Transverse colon (tissue), 4 donors: ENCODE measurements around the gene TM4SF5. TPM values are rescaled to one million over a fixed set of nuclear protein-coding genes. Genes with fewer than 3 reads are reported as not detected.

Source experiments
- DNase-seq: peaks from one replicate; pipeline ENCODE4 v3.0.0-alpha.2; 2019
- H3K27ac ChIP-seq, 4 donors: fragments of 200-600 bp; sonication (generic); 2 replicates each; pipeline ENCODE4 v1.5.1; 2016 to 2018; ENCODE audit warnings: inconsistent platforms in 4 of 4
- H3K27me3 ChIP-seq: fragments of 200-600 bp; sonication (generic); 2 replicates; pipeline ENCODE4 v1.5.1; 2017; ENCODE audit warnings: inconsistent platforms
- H3K36me3 ChIP-seq, 4 donors: fragments of 200-600 bp; sonication (generic); 2 replicates each; pipeline ENCODE4 v1.5.1; 2017 to 2019; ENCODE audit warnings: inconsistent platforms in 4 of 4
- H3K4me1 ChIP-seq, 4 donors: fragments of 200-600 bp; sonication (generic); 2 replicates each; pipeline ENCODE4 v1.5.1; 2017 to 2020; ENCODE audit warnings: inconsistent platforms in 4 of 4
- H3K4me3 ChIP-seq, 4 donors: fragments of 200-600 bp; sonication (generic); 1 replicate in 1 of 4; 2 replicates in 3 of 4; pipeline versions ENCODE4 v1.5.1 to v1.6.1; 2017 to 2019; ENCODE audit warnings: inconsistent platforms in 4 of 4
- H3K9me3 ChIP-seq, 2 donors: fragments of 200-600 bp; sonication (generic); 2 replicates each; pipeline ENCODE4 v1.5.1; 2017 to 2019; ENCODE audit warnings: inconsistent platforms in 2 of 2
- CTCF ChIP-seq, 5 experiments: fragments of 200-600 bp in 3 of 5; fragments of 450-650 bp in 2 of 5; sonication (generic) in 3 of 5; IDR thresholded peaks; 1 replicate in 2 of 5; 2 replicates in 3 of 5; pipeline ENCODE4 v1.5.1; 2016 to 2017; ENCODE audit warnings: antibody characterized with exemption in 5 of 5, inconsistent platforms in 3 of 5, mild to moderate bottlenecking in 2 of 5, moderate library complexity in 1 of 5
- EP300 ChIP-seq: sonication (generic); formaldehyde crosslinking; IDR thresholded peaks from one replicate; pipeline ENCODE4 v1.6.1; 2017; ENCODE audit warnings: antibody characterized with exemption, low read depth
- POLR2A ChIP-seq: fragments of 450-650 bp; IDR thresholded peaks from one replicate; pipeline ENCODE4 v1.6.1; 2016; ENCODE audit warnings: antibody characterized with exemption, mild to moderate bottlenecking, moderate library complexity
- POLR2AphosphoS5 ChIP-seq, 3 donors: sonication (generic); formaldehyde crosslinking; IDR thresholded peaks; one replicate each; pipeline ENCODE4 v1.6.1; 2016; ENCODE audit warnings: antibody characterized with exemption in 3 of 3
- WGBS, 2 donors: methylation state at CpG; one replicate each; pipeline ENCODE4 v1.1.5; 2018; ENCODE audit warnings: low coverage in 1 of 2; 5-methylcytosine and 5-hydroxymethylcytosine counted together
- in situ Hi-C, 4 donors: fragments of 200-750 bp; cut with MboI; loops; one replicate each; pipeline versions ENCODE4 v1.15.0 to v1.15.1; 2017; ENCODE audit warnings: low sequenced_read_pairs in 3 of 4, low pct_ligation_motif_present in 1 of 4, low pct_unique_long_range_greater_than_20kb in 1 of 4
- intact Hi-C: fragments of 100-400 bp; cut with DNase I; formaldehyde crosslinking; loops from one replicate; pipeline ENCODE4 v1.15.1; 2023; ENCODE audit warnings: low total_unique reads
- total RNA-seq, 4 donors: library from RNA; depleted of rRNA; stranded (reverse); fragments of >200 nt; gene quantifications; one replicate each; pipeline ENCODE4 v1.1.0, GENCODE V29; 2016

TM4SF5 gene
- total RNA-seq, 4 donors from 2014 or later: 5.2 to 42.6 (median 26.1) TPM

DNA sequence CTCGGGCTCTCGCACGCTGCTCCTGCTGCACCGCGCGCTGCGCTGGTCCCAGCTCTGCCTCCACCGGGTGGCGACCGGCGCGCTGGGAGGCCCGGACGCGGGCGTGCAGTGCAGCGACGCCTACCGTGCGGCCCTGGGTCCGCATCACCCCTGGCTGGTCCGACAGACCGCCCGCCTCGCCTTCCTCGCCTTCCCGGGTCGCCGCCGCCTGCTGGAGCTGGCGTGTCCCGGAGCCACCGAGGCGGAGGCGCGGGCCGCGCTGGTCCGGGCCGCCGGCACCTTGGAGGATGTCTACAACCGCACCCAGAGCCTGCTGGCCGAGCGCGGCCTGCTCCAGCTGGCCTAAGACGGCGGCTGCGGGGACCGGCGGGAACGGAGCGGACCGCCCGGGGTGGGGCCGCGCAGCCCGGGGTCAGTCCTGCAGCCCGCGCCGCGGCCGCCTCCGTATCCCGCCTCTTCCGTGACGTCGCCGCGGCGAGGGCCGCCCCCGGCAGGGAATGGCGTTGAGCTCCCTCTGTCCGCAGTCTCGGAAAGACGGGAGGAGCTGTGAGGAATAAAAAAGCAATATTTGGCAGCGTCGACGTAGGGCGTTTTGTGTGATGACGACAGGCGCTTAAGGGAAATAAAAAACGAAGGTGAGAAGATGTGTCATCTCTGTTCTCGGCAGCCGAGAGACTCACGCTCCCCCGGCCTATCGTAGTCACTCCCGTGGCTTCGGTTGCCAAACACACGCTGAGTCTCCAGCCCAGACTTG, 18.4 kb downstream of the TM4SF5 start:
- Histone ChIP-seq H3K27ac (peak overlapping the region; percentile 95 to 99 (median 98)), H3K4me3 (peak overlapping the region; percentile 49 to 73 (median 68)), H3K27me3 (peaks cover 13% of the 10 kb centered on the region), H3K36me3 (no peaks in the 10 kb centered on the region), H3K4me1 (peaks cover 11 to 42% (median 37%) of the 10 kb centered on the region in 4 donors), H3K9me3 (no peaks in the 10 kb centered on the region)
- peak; percentile 91 for DNase-seq
- in situ Hi-C loops (loop anchor here (10.0 to 25.0 kb wide), 3 partner anchors 55 to 97 kb away; partner anchors contain the start of genes C17orf107 (in 2 of the 4), CXCL16 (in 1 of the 4), MED11 (in 1 of the 4) and ZMYND15 (in 1 of the 4)), intact Hi-C loops (loop anchor here (5.0 to 10.0 kb wide), 2 partner anchors 55 to 97 kb away; partner anchors contain the start of genes CXCL16, MED11 and ZMYND15)
- WGBS, 2 donors: 0 to 1% methylated on average over 11 to 90 of the region's 91 CpGs
- TF ChIP-seq POLR2AphosphoS5 (IDR thresholded peaks at IDR 0.05) (peak; percentile 77 to 87 (median 81)), POLR2A (peak; percentile 86), CTCF (IDR thresholded peaks at IDR 0.05) (peak; percentile 52 to 96 (median 74)), EP300 (no peak)

DNA sequence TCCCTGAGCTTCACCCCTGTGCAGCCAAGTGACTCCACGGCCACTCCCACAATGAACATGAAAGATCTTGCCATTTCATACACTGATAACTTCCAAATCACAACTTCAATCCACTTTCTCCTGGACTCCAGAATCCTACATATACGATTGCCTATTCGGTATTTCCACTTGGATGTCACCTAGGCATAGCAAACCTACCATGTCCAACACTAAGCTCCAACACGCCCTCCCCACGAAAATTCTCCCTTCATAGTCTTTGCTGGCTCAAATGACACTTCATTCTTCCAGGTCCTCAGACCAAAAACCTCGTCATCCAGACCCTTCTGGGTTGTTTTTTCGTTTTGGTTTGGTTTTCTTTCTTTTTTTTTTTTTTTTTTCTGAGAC, 19.0 kb downstream of the TM4SF5 start:
- Histone ChIP-seq H3K4me1 (peaks cover 11 to 39% (median 34%) of the 10 kb centered on the region in 4 donors), H3K27ac (peak overlapping the region; percentile 95 to 99 (median 98)), H3K4me3 (peak overlapping the region in 3 of 4 donors; percentile 49 to 73 (median 68)), H3K36me3 (no peaks in the 10 kb centered on the region), H3K9me3 (no peaks in the 10 kb centered on the region), H3K27me3 (peaks cover 7% of the 10 kb centered on the region)
- DNase-seq: no peak
- in situ Hi-C loops (loop anchor here in 2 of 4 donors (25.0 kb wide), 1 partner anchor 97 kb away; the partner anchor contains the start of gene C17orf107 (in 2 of the 2)), intact Hi-C loops (no loop called here)
- WGBS, 2 donors: 44 to 54% methylated on average over 6 to 7 of the region's 7 CpGs
- no peak for TF ChIP-seq EP300
- TF ChIP-seq CTCF (IDR thresholded peaks at IDR 0.05): no peak
- TF ChIP-seq POLR2AphosphoS5 (IDR thresholded peaks at IDR 0.05): no peak
- no peak for TF ChIP-seq POLR2A

GRCh38 chr17:4795168-4795567, 23.5 kb downstream of the TM4SF5 start:
- Histone ChIP-seq H3K4me1 (peaks cover 0 to 18% (median 12%) of the 10 kb centered on the region in 4 donors), H3K36me3 (peaks cover 0 to 17% (median 4%) of the 10 kb centered on the region in 4 donors), H3K9me3 (no peaks in the 10 kb centered on the region), H3K4me3 (peak overlapping the region in 2 of 4 donors; percentile 68 to 77), H3K27ac (peak overlapping the region; percentile 79 to 84 (median 81)), H3K27me3 (no peaks in the 10 kb centered on the region)
- intact Hi-C loops (no loop called here), in situ Hi-C loops (loop anchor here in 2 of 4 donors (25.0 kb wide), 1 partner anchor 92 kb away; the partner anchor contains the start of gene C17orf107 (in 2 of the 2))
- TF ChIP-seq POLR2A (no peak), CTCF (IDR thresholded peaks at IDR 0.05) (no peak), POLR2AphosphoS5 (IDR thresholded peaks at IDR 0.05) (no peak), EP300 (no peak)
- no peak for DNase-seq
- 89 to 100% methylated on average over 1 of the region's 1 CpG for WGBS, 2 donors

DNA sequence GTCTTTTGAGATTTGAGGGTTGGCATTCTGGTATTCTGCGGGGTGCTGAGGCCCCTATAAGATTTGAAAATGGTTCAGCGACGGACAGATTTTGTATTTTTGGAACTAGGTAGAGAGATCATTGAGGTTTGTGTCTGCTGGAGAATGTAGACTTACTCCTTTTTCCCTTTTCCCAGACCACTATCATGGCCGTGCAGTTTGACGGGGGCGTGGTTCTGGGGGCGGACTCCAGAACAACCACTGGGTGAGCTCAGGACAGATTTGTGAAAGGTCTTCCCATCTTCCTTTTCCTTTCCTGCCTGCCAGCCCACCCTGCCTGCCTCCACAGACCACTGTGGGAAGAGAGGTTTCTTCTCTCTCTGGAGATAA, 24.9 kb downstream of the TM4SF5 start:
- intact Hi-C loops: no loop called here
- Histone ChIP-seq H3K27ac (peak overlapping the region; percentile 79 to 84 (median 81)), H3K36me3 (peaks cover 0 to 17% (median 4%) of the 10 kb centered on the region in 4 donors), H3K4me3 (peak overlapping the region; percentile 68 to 77 (median 70)), H3K4me1 (peaks cover 0 to 15% (median 10%) of the 10 kb centered on the region in 4 donors), H3K27me3 (no peaks in the 10 kb centered on the region), H3K9me3 (no peaks in the 10 kb centered on the region)
- DNase-seq: peak; percentile 27
- in situ Hi-C loops: loop anchor here in 2 of 4 donors (25.0 kb wide), 1 partner anchor 91 kb away; the partner anchor contains the start of gene C17orf107 (in 2 of the 2)
- TF ChIP-seq CTCF (IDR thresholded peaks at IDR 0.05) (no peak), POLR2A (no peak), POLR2AphosphoS5 (IDR thresholded peaks at IDR 0.05) (no peak), EP300 (no peak)
- 0 to 1% methylated on average over 3 to 7 of the region's 7 CpGs for WGBS, 2 donors
